GM12865 (cell line): ENCODE measurements around the gene HMX3.

ENCODE experiments used
- DNase-seq: peaks from one replicate; pipeline ENCODE4 v3.0.0; 2010; ENCODE audit warnings: low read depth
- H3K4me3 ChIP-seq: 2 replicates; pipeline ENCODE4 v1.5.1; 2011; ENCODE audit warnings: mild to moderate bottlenecking, low read depth, low read length, control low read depth
- TF ChIP-seq, protein P1 (sequence below): IDR thresholded peaks from 2 replicates; pipeline ENCODE4 v1.5.1; 2011; ENCODE audit warnings: low read length, control low read depth, low read depth, inconsistent platforms; ENCODE audit not compliant: insufficient read depth; ENCODE audit errors: missing control alignments

The HMX3 gene

DNA sequence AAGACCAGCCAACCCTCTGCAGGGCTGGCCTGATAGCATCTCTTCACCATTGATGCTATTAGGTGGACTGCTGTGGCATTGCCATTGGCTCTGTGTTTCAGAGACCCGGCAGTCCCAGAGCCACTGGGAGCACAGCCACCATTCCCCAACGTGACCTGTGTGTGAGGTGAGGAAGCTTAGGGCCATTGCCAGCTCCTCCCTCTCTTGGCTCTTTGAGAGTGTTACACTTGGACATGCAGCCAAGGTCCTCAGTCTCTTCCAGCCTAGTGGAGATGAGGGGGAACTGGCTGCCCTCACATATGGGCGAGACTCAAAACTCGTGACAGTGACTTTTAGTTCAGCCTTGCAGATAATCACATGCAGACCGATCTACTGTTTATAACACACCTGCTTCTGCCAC, 39.3 kb upstream of the HMX3 start:
- no peak overlapping the region for H3K4me3 ChIP-seq
- no peak for DNase-seq
- TF ChIP-seq, protein P1, sequence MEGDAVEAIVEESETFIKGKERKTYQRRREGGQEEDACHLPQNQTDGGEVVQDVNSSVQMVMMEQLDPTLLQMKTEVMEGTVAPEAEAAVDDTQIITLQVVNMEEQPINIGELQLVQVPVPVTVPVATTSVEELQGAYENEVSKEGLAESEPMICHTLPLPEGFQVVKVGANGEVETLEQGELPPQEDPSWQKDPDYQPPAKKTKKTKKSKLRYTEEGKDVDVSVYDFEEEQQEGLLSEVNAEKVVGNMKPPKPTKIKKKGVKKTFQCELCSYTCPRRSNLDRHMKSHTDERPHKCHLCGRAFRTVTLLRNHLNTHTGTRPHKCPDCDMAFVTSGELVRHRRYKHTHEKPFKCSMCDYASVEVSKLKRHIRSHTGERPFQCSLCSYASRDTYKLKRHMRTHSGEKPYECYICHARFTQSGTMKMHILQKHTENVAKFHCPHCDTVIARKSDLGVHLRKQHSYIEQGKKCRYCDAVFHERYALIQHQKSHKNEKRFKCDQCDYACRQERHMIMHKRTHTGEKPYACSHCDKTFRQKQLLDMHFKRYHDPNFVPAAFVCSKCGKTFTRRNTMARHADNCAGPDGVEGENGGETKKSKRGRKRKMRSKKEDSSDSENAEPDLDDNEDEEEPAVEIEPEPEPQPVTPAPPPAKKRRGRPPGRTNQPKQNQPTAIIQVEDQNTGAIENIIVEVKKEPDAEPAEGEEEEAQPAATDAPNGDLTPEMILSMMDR = no peak

DNA sequence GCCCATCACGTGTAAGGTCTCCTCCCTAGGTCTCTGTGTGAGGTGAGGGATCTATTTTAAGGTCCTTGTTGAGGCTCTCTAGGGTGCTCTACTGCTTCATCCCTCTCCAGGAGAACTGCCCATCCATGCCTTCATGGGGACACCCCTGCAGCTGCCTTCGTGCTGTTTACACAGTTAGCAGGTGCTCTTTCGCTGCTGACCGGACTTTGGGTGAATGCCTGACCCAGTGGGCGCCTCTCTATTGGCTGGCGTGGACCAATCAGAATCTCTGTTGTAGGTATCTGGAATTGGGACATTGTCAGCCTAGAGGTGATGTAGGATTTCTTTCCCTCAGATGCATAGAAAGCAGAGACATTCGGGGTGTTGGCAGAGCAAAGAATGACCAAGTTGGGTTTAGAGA, 38.7 kb upstream of the HMX3 start:
- DNase-seq = no peak
- H3K4me3 ChIP-seq = no peak overlapping the region
- TF ChIP-seq, protein P1 = no peak

DNA sequence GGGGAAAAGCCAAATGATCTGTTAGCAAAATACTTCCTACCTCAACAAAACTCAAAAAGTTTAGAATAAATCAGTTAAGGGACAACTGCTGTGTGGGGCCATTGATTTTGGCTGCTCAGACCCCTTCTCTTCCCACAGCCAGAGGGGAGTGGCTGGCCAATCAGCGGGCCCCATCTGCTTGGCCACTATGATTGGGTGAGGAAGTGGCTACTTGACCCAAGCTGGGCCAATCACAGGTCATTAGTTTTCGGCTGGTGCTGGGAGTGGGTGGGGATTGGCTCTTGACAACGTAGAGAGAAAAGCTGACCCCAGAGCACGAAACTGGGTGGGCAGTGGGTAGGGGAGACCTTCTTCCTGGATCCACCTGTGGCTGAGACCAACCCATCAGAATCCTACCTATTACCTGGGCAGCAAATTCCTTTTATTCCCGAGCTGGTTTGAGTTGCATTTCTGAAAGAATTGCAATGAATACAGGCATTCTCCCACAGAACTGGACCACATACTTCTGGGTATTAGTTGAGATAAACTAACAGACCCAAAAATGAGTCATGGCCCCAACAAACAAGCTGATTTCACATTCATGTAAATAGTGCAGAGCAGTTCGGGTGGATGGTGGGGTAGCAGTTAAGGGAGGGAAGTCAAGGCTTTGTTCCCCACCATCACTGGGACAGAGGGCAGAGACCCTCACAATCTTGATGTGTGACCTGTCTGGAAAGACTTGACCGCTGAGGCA, 35.6 kb upstream of the HMX3 start:
- TF ChIP-seq, protein P1 = no peak
- H3K4me3 ChIP-seq = no peak overlapping the region
- DNase-seq = no peak

DNA sequence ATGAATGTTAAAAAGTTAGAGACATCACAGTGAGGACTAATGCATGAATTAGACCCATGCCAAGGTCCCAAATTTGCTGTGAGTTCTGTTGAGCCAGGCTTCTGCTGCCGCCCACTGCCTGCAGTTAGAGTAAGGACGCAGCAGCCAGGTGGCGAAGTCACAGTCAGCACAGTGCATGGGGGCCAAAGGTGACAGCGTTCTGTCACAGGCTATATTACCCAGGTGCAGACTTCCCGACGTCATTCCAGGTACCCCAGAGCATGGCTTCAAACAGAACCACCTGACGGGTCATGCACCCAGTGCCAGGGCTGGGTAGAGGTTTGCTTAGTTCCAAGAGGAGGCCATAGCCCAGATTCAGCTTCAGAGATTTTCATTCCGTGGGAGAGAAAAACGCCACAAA, 33.9 kb upstream of the HMX3 start:
- TF ChIP-seq, protein P1 = no peak
- H3K4me3 ChIP-seq = no peak overlapping the region
- no peak for DNase-seq

DNA sequence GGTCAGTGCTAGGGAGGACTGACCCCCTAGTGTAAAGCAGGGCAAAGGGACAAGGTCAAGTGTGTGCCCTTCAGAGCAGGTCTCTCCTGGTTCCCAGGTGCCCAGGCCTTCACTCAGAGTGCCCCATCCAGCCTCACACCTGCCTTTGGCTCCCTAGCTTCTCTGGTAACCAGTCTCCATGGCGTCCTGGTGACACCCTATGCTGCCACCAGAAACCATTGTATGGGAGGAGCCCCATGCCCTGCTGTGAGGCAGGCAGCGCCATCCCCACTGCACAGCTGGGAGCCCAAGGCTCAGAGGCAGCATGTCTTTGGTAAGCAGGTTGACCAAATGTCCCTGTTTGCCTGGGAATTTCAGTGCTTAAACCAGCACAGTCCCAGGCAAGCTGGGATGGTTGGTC, 33.1 kb upstream of the HMX3 start:
- no peak for DNase-seq
- TF ChIP-seq, protein P1 = no peak
- no peak overlapping the region for H3K4me3 ChIP-seq

DNA sequence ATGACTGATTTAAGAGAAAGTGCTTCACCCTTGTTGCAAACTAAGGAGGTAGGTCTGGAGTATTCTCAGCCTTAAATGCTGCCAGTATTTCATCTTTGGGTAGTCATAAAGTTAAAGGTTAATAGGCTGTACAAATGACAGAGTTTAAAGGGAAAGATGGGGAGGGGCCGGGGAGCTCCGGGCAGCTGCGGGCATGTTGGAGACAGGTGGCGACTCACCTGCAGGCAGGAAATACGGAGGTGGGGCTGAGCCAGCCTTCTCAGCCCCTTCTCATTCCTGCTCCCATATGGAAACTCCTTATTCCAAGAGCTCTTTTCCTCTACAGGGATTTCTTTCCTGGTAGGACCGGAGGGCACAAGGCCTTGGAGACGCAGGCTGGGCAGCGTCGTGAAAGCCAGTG, 31.8 kb upstream of the HMX3 start:
- no peak for DNase-seq
- TF ChIP-seq, protein P1 = no peak
- no peak overlapping the region for H3K4me3 ChIP-seq

DNA sequence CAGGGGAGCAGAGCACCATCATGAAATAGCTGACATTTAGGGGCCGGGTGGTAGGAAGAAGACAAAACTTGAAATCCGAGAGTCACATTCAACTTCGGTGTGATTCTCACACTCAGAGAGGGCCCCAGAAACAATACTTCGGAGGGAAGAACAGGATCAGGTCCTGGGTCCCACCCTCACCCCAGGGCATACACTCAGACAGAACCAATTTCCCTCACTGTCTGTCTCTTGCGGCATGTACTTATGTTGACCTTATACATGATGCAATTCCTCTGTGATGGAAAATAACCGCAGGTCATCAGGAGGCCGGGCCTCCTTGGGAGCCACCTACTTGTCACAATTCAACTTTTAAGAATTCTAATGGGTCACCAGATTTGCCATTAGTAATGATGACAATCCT, 26.3 kb upstream of the HMX3 start:
- TF ChIP-seq, protein P1 = no peak
- no peak overlapping the region for H3K4me3 ChIP-seq
- no peak for DNase-seq
